Measurements from ENCODE around the gene RNASE13. TPM values are rescaled to one million over a fixed set of nuclear protein-coding genes. Genes with fewer than 3 reads are reported as not detected.
A peak's percentile ranks its signal among the peaks of the same experiment; 100 is the strongest.
"Not testable (repeated sequence)": the region's sequence is repeated elsewhere in the genome, so short reads cannot be mapped to it uniquely, and the experiment has no call there.

RNASE13 gene
- total and polyA plus RNA-seq, 2 experiments from 2014 or later = not detected

GRCh38 chr14:21041676-21042433, 7.2 kb upstream of the RNASE13 start, which contains the start of gene RNASE7:
Gene RNASE7, plus strand, starts transcription at chr14:21042362. Its CDS starts 631 bp downstream, at chr14:21042993.
- Histone ChIP-seq H3K4me1 (ENCODE audit: insufficient read depth) (peaks cover 13% of the 10 kb centered on the region), H3K36me3 (ENCODE audit: low read depth) (no peaks in the 10 kb centered on the region), H3K27ac (no peak within 1 kb of the TSS), H3K4me2 (ENCODE audit: unreplicated experiment) (no peak within 1 kb of the TSS), H3K4me3 (no peak within 1 kb of the TSS), H2AFZ (no peak within 1 kb of the TSS), H3K9ac (no peak within 1 kb of the TSS), H3K79me2 (ENCODE audit: insufficient read depth) (no peaks in the 10 kb centered on the region), H3F3A (ENCODE audit: insufficient read depth) (no peaks in the 10 kb centered on the region), H4K20me1 (ENCODE audit: insufficient read depth) (no peaks in the 10 kb centered on the region), H3K9me3 (ENCODE audit: low read depth) (no peaks in the 10 kb centered on the region), H3K27me3 (replicated peaks; ENCODE audit: insufficient read depth) (no peaks in the 10 kb centered on the region), H3K9me2 (ENCODE audit: insufficient read depth) (no peaks in the 10 kb centered on the region)
- in situ Hi-C loops (cut with MboI) = no loop called here
- TF ChIP-seq EZH2 (IDR thresholded peaks at IDR 0.05; ENCODE audit: insufficient read depth, poor library complexity, severe bottlenecking) (no peak), EZH2phosphoT487 (IDR thresholded peaks at IDR 0.05; ENCODE audit: insufficient read depth, low read depth) (no peak)
- WGBS, 2 experiments (ENCODE audit: low coverage in 1 of 2, low lambda C conversion rate in 2 of 2, missing lambda C conversion rate in 2 of 2) = 58 to 65% methylated on average over 11 of the region's 11 CpGs
- peak; percentile 76 for DNase-seq

- H3K79me2 ChIP-seq (ENCODE audit: insufficient read depth); H4K20me1 ChIP-seq (ENCODE audit: insufficient read depth); H3K4me3 ChIP-seq; DNase-seq; H3K36me3 ChIP-seq (ENCODE audit: low read depth); H3K27me3 ChIP-seq (replicated peaks; ENCODE audit: insufficient read depth); H3K4me2 ChIP-seq (ENCODE audit: unreplicated experiment); H3K9me3 ChIP-seq (ENCODE audit: low read depth); H3K9me2 ChIP-seq (ENCODE audit: insufficient read depth); H2AFZ ChIP-seq; in situ Hi-C loops (cut with MboI); H3K27ac ChIP-seq; H3K9ac ChIP-seq; H3F3A ChIP-seq (ENCODE audit: insufficient read depth): not testable (repeated sequence)
- peaks cover 13% of the 10 kb centered on the region for H3K4me1 ChIP-seq (ENCODE audit: insufficient read depth)
- WGBS, 2 experiments (ENCODE audit: low coverage in 1 of 2, low lambda C conversion rate in 2 of 2, missing lambda C conversion rate in 2 of 2) = 72 to 75% methylated on average over 3 of the region's 3 CpGs
These were observed 6.3 kb upstream of the RNASE13 start for GRCh38 chr14:21040941-21041340.

GRCh38 chr14:21040370-21040925, 5.8 kb upstream of the RNASE13 start:
- Histone ChIP-seq H3K9me3 (ENCODE audit: low read depth) (no peaks in the 10 kb centered on the region), H2AFZ (no peak overlapping the region), H4K20me1 (ENCODE audit: insufficient read depth) (no peaks in the 10 kb centered on the region), H3K9me2 (ENCODE audit: insufficient read depth) (no peaks in the 10 kb centered on the region), H3K4me3 (no peak overlapping the region), H3K9ac (no peak overlapping the region), H3K27me3 (replicated peaks; ENCODE audit: insufficient read depth) (no peaks in the 10 kb centered on the region), H3K79me2 (ENCODE audit: insufficient read depth) (no peaks in the 10 kb centered on the region), H3F3A (ENCODE audit: insufficient read depth) (no peaks in the 10 kb centered on the region), H3K36me3 (ENCODE audit: low read depth) (no peaks in the 10 kb centered on the region), H3K27ac (no peak overlapping the region), H3K4me2 (ENCODE audit: unreplicated experiment) (no peak overlapping the region), H3K4me1 (ENCODE audit: insufficient read depth) (peaks cover 13% of the 10 kb centered on the region)
- TF ChIP-seq EZH2 (IDR thresholded peaks at IDR 0.05; ENCODE audit: insufficient read depth, poor library complexity, severe bottlenecking) (no peak), EZH2phosphoT487 (IDR thresholded peaks at IDR 0.05; ENCODE audit: insufficient read depth, low read depth) (no peak)
- WGBS, 2 experiments (ENCODE audit: low coverage in 1 of 2, low lambda C conversion rate in 2 of 2, missing lambda C conversion rate in 2 of 2) = 87 to 89% methylated on average over 8 of the region's 8 CpGs
- in situ Hi-C loops (cut with MboI) = no loop called here
- DNase-seq = no peak

- no peak overlapping the region for H3K27ac ChIP-seq
- H3K9me2 ChIP-seq (ENCODE audit: insufficient read depth) = no peaks in the 10 kb centered on the region
- TF ChIP-seq EZH2phosphoT487 (IDR thresholded peaks at IDR 0.05; ENCODE audit: insufficient read depth, low read depth) (no peak), EZH2 (IDR thresholded peaks at IDR 0.05; ENCODE audit: insufficient read depth, poor library complexity, severe bottlenecking) (no peak)
- DNase-seq = peak; percentile 74
- no peaks in the 10 kb centered on the region for H4K20me1 ChIP-seq (ENCODE audit: insufficient read depth)
- no peaks in the 10 kb centered on the region for H3K9me3 ChIP-seq (ENCODE audit: low read depth)
- H3F3A ChIP-seq (ENCODE audit: insufficient read depth) = no peaks in the 10 kb centered on the region
- H3K27me3 ChIP-seq (replicated peaks; ENCODE audit: insufficient read depth) = no peaks in the 10 kb centered on the region
- H2AFZ ChIP-seq = peak overlapping the region; percentile 79
- H3K36me3 ChIP-seq (ENCODE audit: low read depth) = no peaks in the 10 kb centered on the region
- in situ Hi-C loops (cut with MboI) = no loop called here
- no peak overlapping the region for H3K9ac ChIP-seq
- H3K4me1 ChIP-seq (ENCODE audit: insufficient read depth) = peaks cover 13% of the 10 kb centered on the region
- whole genome bisulfite sequencing, 2 experiments (ENCODE audit: low coverage in 1 of 2, low lambda C conversion rate in 2 of 2, missing lambda C conversion rate in 2 of 2) = 55 to 57% methylated on average over 8 of the region's 8 CpGs
- no peak overlapping the region for H3K4me3 ChIP-seq
- no peaks in the 10 kb centered on the region for H3K79me2 ChIP-seq (ENCODE audit: insufficient read depth)
- H3K4me2 ChIP-seq (ENCODE audit: unreplicated experiment) = no peak overlapping the region
These were observed 5.2 kb upstream of the RNASE13 start for GRCh38 chr14:21039585-21040369.

Data from GM23248 (cell line).